WERI-Rb-1 (cell line): ENCODE results near the gene FFAR3.

Source experiments
- DNase-seq: peaks from one replicate; pipeline ENCODE4 v3.0.0-alpha.2; 2020
- H3K27ac ChIP-seq: fragments of 250-450 bp; sonication (Bioruptor Pico); 2 replicates; pipeline ENCODE4 v1.5.1; 2020; ENCODE audit warnings: mild to moderate bottlenecking, moderate library complexity
- H3K27me3 ChIP-seq: fragments of 250-450 bp; sonication (Bioruptor Pico); 2 replicates; pipeline ENCODE4 v1.5.1; 2021; ENCODE audit warnings: mild to moderate bottlenecking, low read depth, moderate library complexity; ENCODE audit not compliant: insufficient read depth, severe bottlenecking
- H3K36me3 ChIP-seq: fragments of 250-450 bp; sonication (Bioruptor Pico); 2 replicates; pipeline ENCODE4 v1.5.1; 2020; ENCODE audit warnings: mild to moderate bottlenecking, moderate library complexity
- H3K4me3 ChIP-seq: 2 replicates; pipeline ENCODE4 v1.5.1; 2011; ENCODE audit warnings: low read depth, mild to moderate bottlenecking, control low read depth, low read length
- H3K9me3 ChIP-seq: fragments of 250-450 bp; sonication (Bioruptor Pico); 2 replicates; pipeline ENCODE4 v1.5.1; 2021; ENCODE audit warnings: mild to moderate bottlenecking, moderate library complexity; ENCODE audit not compliant: severe bottlenecking
- CTCF ChIP-seq: IDR thresholded peaks from 2 replicates; pipeline ENCODE4 v1.5.1; 2011; ENCODE audit warnings: low read depth, mild to moderate bottlenecking, control low read depth, inconsistent platforms, low read length

Gene FFAR3

GRCh38 chr19:35337984-35338296 lies 20.3 kb upstream of the FFAR3 start:
- no peak overlapping the region for H3K4me3 ChIP-seq
- no peak overlapping the region for H3K27ac ChIP-seq
- no peaks in the 10 kb centered on the region for H3K27me3 ChIP-seq
- no peaks in the 10 kb centered on the region for H3K36me3 ChIP-seq
- no peaks in the 10 kb centered on the region for H3K9me3 ChIP-seq
- DNase-seq: no peak
- no peak for TF ChIP-seq CTCF

GRCh38 chr19:35340431-35340830 lies 17.8 kb upstream of the FFAR3 start:
- no peaks in the 10 kb centered on the region for H3K9me3 ChIP-seq
- no peak for DNase-seq
- no peak for TF ChIP-seq CTCF
- no peak overlapping the region for H3K4me3 ChIP-seq
- no peaks in the 10 kb centered on the region for H3K36me3 ChIP-seq
- no peaks in the 10 kb centered on the region for H3K27me3 ChIP-seq
- H3K27ac ChIP-seq: no peak overlapping the region

GRCh38 chr19:35341006-35341405 lies 17.3 kb upstream of the FFAR3 start:
- TF ChIP-seq CTCF: no peak
- Histone ChIP-seq H3K27ac (no peak overlapping the region), H3K4me3 (no peak overlapping the region), H3K36me3 (no peaks in the 10 kb centered on the region), H3K27me3 (no peaks in the 10 kb centered on the region), H3K9me3 (no peaks in the 10 kb centered on the region)
- DNase-seq: no peak

DNA sequence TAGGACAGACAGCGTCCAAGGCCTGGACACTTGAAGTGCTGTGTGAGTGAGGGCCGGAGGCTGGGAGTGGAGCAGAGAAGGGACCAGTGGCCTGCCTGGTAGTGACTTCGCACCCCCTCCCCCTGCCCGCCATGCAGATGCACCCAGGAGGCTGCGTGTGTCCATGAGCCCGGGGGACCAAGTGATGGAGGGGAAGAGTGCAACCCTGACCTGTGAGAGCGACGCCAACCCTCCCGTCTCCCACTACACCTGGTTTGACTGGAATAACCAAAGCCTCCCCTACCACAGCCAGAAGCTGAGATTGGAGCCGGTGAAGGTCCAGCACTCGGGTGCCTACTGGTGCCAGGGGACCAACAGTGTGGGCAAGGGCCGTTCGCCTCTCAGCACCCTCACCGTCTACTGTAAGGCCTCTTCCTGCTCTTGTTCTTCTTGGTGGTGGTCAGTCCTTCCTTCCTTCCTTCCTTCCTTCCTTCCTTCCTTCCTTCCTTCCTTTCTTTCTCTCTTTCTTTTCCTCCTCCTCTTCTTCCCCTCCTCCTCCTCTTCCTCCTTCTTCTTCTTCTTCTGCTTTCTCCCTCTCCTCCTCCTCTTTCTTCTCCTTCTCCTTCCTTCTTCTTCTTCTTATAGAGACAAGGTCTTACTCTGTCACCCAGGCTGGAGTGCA lies 16.6 kb upstream of the FFAR3 start:
- no peaks in the 10 kb centered on the region for H3K36me3 ChIP-seq

GRCh38 chr19:35342430-35342829 lies 15.8 kb upstream of the FFAR3 start:
- Histone ChIP-seq H3K27me3 (no peaks in the 10 kb centered on the region), H3K27ac (peak overlapping the region; percentile 87), H3K36me3 (no peaks in the 10 kb centered on the region), H3K4me3 (peak overlapping the region; percentile 23), H3K9me3 (no peaks in the 10 kb centered on the region)
- peak; percentile 34 for TF ChIP-seq CTCF
- DNase-seq: peak; percentile 96

More for the DNA sequence above, 16.6 kb upstream of the FFAR3 start:
- no peaks in the 10 kb centered on the region for H3K9me3 ChIP-seq
- no peaks in the 10 kb centered on the region for H3K27me3 ChIP-seq
- DNase-seq: no peak
- no peak for TF ChIP-seq CTCF
- H3K4me3 ChIP-seq: no peak overlapping the region
- peak overlapping the region; percentile 87 for H3K27ac ChIP-seq

DNA sequence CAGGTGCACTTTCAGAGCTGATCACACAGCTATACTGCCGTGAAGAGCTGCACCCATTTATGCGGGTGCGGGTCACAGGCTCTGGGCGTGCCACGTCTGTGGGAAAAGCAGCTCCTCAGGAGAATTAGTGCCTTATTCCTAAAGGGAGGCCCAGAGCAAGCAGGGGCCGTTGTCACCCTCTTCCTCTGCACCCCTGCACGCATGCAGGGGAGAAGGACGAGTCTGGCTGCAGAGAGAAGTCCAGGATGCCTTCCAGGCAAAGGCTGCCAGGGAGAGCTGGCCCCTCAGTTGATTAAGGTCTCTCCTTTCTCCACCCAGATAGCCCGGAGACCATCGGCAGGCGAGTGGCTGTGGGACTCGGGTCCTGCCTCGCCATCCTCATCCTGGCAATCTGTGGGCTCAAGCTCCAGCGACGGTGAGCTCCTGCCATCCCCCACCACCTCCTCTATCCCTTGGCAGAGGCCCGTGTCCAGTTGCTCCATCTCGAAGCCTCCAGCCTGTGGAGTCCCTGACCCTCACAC lies 13.7 kb upstream of the FFAR3 start:
- no peak for DNase-seq
- H3K27ac ChIP-seq: no peak overlapping the region
- H3K9me3 ChIP-seq: no peaks in the 10 kb centered on the region
- H3K27me3 ChIP-seq: no peaks in the 10 kb centered on the region
- TF ChIP-seq CTCF: no peak
- H3K4me3 ChIP-seq: no peak overlapping the region
- H3K36me3 ChIP-seq: no peaks in the 10 kb centered on the region
